Parathyroid adenoma (tissue), 2 donors: ENCODE measurements around the gene TRAM2.

Experiments
- H2AFZ ChIP-seq: fragments of 300-600 bp; sonication (generic); one replicate; pipeline ENCODE4 v1.7.0; 2017; ENCODE audit warnings: antibody characterized with exemption, mild to moderate bottlenecking
- H3K27ac ChIP-seq: fragments of 300-600 bp; sonication (generic); one replicate; pipeline ENCODE4 v1.7.0; 2017
- H3K27me3 ChIP-seq: fragments of 300-600 bp; sonication (generic); one replicate; pipeline ENCODE4 v1.7.0; 2017; ENCODE audit warnings: low read length; ENCODE audit not compliant: control insufficient read depth, insufficient read depth
- H3K36me3 ChIP-seq: fragments of 300-600 bp; sonication (generic); one replicate; pipeline ENCODE4 v1.7.0; 2017; ENCODE audit warnings: low read length; ENCODE audit not compliant: control insufficient read depth, insufficient read depth
- H3K4me1 ChIP-seq: fragments of 300-600 bp; sonication (generic); one replicate; pipeline ENCODE4 v1.7.0; 2017; ENCODE audit warnings: control low read depth
- H3K4me2 ChIP-seq: fragments of 300-600 bp; sonication (generic); one replicate; pipeline ENCODE4 v1.7.0; 2017; ENCODE audit warnings: low read length
- H3K4me3 ChIP-seq: fragments of 300-600 bp; sonication (generic); one replicate; pipeline ENCODE4 v1.7.0; 2017; ENCODE audit warnings: low read depth, low read length
- H3K79me2 ChIP-seq: fragments of 300-600 bp; sonication (generic); one replicate; pipeline ENCODE4 v1.7.0; 2017; ENCODE audit warnings: control low read depth
- H3K9ac ChIP-seq: fragments of 300-600 bp; sonication (generic); one replicate; pipeline ENCODE4 v1.7.0; 2017; ENCODE audit warnings: mild to moderate bottlenecking
- H3K9me3 ChIP-seq: fragments of 300-600 bp; sonication (generic); one replicate; pipeline ENCODE4 v1.7.0; 2017; ENCODE audit warnings: low read length; ENCODE audit not compliant: control insufficient read depth
- TF ChIP-seq, protein P1 (sequence below): fragments of 300-600 bp; sonication (generic); IDR thresholded peaks from one replicate; pipeline ENCODE4 v1.7.0; 2017; ENCODE audit warnings: antibody characterized with exemption, mild to moderate bottlenecking
- donor health status: primary hyperparathyroidism.

TRAM2 gene

DNA sequence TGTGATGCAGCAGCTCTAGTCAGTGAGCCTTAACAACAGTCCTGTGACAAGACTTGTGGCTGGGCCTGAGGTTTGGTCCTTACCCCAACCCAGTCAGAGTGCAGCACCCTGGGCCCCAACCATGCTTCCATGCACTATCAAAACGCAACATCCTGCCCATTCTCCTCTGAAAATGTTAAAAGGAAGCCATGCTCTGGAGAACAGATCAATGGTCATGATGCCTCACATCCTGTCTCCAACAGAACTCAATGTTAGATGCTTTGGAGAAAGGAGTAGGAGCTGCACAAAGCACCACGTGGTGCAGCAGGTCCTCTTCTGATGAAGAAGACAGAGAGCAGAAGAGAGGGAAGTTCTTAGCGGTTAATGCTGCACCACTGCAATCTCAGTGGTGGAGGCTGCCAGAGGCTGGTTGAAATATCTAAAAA is 41.9 kb downstream of the TRAM2 start:
- Histone ChIP-seq H3K9me3 (no peaks in the 10 kb centered on the region), H3K79me2 (peaks cover 2% of the 10 kb centered on the region), H3K27ac (no peak overlapping the region), H3K4me3 (no peak overlapping the region), H3K4me2 (no peak overlapping the region), H3K36me3 (no peaks in the 10 kb centered on the region), H3K9ac (no peak overlapping the region), H3K4me1 (no peaks in the 10 kb centered on the region), H3K27me3 (no peaks in the 10 kb centered on the region), H2AFZ (no peak overlapping the region)
- TF ChIP-seq, protein P1, sequence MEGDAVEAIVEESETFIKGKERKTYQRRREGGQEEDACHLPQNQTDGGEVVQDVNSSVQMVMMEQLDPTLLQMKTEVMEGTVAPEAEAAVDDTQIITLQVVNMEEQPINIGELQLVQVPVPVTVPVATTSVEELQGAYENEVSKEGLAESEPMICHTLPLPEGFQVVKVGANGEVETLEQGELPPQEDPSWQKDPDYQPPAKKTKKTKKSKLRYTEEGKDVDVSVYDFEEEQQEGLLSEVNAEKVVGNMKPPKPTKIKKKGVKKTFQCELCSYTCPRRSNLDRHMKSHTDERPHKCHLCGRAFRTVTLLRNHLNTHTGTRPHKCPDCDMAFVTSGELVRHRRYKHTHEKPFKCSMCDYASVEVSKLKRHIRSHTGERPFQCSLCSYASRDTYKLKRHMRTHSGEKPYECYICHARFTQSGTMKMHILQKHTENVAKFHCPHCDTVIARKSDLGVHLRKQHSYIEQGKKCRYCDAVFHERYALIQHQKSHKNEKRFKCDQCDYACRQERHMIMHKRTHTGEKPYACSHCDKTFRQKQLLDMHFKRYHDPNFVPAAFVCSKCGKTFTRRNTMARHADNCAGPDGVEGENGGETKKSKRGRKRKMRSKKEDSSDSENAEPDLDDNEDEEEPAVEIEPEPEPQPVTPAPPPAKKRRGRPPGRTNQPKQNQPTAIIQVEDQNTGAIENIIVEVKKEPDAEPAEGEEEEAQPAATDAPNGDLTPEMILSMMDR: no peak

DNA sequence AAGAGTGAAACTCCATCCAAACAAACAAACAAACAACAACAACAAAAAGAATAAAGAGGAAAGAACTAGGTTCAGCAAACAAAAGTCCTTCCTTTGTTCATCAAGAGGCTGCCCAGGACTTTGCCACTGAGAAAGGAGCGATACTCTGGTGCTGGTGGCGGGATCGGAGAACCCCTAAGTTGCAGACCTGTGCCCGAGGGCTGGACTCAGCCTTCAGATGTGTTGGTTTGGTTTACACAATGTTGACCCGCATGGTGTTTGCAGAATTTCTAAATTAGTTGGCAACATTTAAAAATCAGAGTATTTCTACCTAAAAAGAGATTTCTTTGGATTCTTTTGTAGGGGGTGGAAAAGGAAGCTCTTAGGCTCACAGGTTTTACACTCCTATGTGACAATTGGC is 42.5 kb downstream of the TRAM2 start:
- Histone ChIP-seq H3K36me3 (no peaks in the 10 kb centered on the region), H2AFZ (no peak overlapping the region), H3K9ac (no peak overlapping the region), H3K4me1 (no peaks in the 10 kb centered on the region), H3K27ac (no peak overlapping the region), H3K4me3 (no peak overlapping the region), H3K9me3 (no peaks in the 10 kb centered on the region), H3K79me2 (peaks cover 2% of the 10 kb centered on the region), H3K27me3 (no peaks in the 10 kb centered on the region), H3K4me2 (no peak overlapping the region)
- TF ChIP-seq, protein P1: no peak

DNA sequence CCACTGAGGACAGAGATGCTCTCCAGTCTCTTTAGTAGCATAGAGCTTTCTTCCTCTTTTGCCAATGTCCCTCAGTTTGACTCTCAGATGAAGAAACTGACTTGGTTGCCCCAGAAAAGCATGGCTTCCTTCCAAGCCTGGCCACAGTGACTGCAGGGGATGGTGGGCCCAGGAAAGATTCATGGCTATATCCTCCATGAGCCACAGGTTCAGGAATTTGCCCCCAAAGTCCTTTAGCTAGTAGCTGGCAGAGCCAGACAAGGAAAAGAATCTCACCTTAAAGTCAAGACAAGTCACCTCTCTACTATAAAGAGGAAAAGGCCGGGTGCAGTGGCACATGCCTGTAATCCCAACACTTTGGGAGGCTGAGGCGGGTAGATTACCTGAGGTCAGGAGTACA is 43.4 kb downstream of the TRAM2 start:
- H3K9ac ChIP-seq: no peak overlapping the region
- no peak overlapping the region for H3K4me2 ChIP-seq
- no peaks in the 10 kb centered on the region for H3K36me3 ChIP-seq
- H2AFZ ChIP-seq: no peak overlapping the region
- no peaks in the 10 kb centered on the region for H3K27me3 ChIP-seq
- no peak overlapping the region for H3K27ac ChIP-seq
- H3K79me2 ChIP-seq: peaks cover 2% of the 10 kb centered on the region
- TF ChIP-seq, protein P1: no peak
- H3K9me3 ChIP-seq: no peaks in the 10 kb centered on the region
- no peaks in the 10 kb centered on the region for H3K4me1 ChIP-seq
- H3K4me3 ChIP-seq: no peak overlapping the region

DNA sequence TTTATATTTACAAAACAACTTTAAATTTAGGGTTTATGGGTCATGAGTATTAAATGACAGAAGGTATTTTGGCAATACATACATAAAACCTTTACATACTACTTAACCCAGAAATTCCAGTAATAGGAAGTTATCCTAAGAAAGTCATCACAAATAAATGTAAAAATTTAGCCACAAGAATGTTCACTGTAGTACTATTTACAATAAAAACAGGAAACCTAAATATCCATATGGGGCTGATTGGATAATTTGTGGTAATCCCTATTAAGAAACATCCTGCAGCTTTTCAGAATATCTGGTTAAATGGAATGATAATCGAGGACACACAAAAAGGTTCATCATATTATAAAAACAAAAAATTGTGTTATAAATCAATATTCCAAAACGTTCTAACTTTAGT is 44.4 kb downstream of the TRAM2 start:
- H3K4me3 ChIP-seq: no peak overlapping the region
- H3K9me3 ChIP-seq: no peaks in the 10 kb centered on the region
- TF ChIP-seq, protein P1: no peak
- H3K4me1 ChIP-seq: no peaks in the 10 kb centered on the region
- H2AFZ ChIP-seq: no peak overlapping the region
- H3K27ac ChIP-seq: no peak overlapping the region
- no peaks in the 10 kb centered on the region for H3K79me2 ChIP-seq
- H3K36me3 ChIP-seq: no peaks in the 10 kb centered on the region
- no peaks in the 10 kb centered on the region for H3K27me3 ChIP-seq
- no peak overlapping the region for H3K9ac ChIP-seq
- no peak overlapping the region for H3K4me2 ChIP-seq

DNA sequence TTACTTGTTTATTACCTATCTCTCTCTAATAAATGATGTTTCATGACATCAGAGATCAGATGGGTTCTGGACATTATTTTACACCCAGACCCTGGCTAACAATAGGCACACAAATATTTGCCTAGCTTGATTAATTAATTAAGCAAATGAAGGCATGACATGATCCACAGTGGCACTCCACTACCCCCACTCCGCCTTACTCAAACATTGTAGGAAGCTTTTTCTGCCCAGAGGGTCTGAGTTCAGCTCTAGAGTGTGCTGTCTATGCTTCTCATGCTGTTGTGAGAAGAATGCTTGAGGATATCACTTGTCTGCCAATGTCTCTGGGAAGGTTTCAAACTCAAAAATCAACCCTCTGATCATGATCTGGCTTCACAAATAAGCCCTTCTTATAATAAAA is 45.0 kb downstream of the TRAM2 start:
- H3K4me1 ChIP-seq: no peaks in the 10 kb centered on the region
- no peak overlapping the region for H3K4me2 ChIP-seq
- no peak overlapping the region for H3K4me3 ChIP-seq
- no peak overlapping the region for H3K9ac ChIP-seq
- no peak overlapping the region for H3K27ac ChIP-seq
- no peaks in the 10 kb centered on the region for H3K79me2 ChIP-seq
- no peaks in the 10 kb centered on the region for H3K9me3 ChIP-seq
- no peaks in the 10 kb centered on the region for H3K36me3 ChIP-seq
- TF ChIP-seq, protein P1: no peak
- H3K27me3 ChIP-seq: no peaks in the 10 kb centered on the region
- no peak overlapping the region for H2AFZ ChIP-seq
